HG03442 (cell line): Measurements from ENCODE around the gene TSPEAR.

ENCODE experiments used
- ATAC-seq: cut with Tn5 transposase; IDR thresholded peaks from one replicate; pipeline ENCODE4 v1.9.1; 2021; ENCODE audit warnings: mild to moderate bottlenecking, moderate library complexity; ENCODE audit not compliant: unreplicated experiment

TSPEAR gene

GRCh38 chr21:44711327-44712202 lies at the start of gene TSPEAR:
TSS of gene TSPEAR (minus strand) at chr21:44711572. CDS start at chr21:44711514, 58 bp downstream.
- no peak for ATAC-seq

- ATAC-seq, result no peak
Measured at GRCh38 chr21:44760376-44760775, 49.0 kb upstream of the TSPEAR start.

- no peak for ATAC-seq
Measured at GRCh38 chr21:44759628-44760285, 48.4 kb upstream of the TSPEAR start.

GRCh38 chr21:44758781-44759627 lies 47.6 kb upstream of the TSPEAR start:
- no peak for ATAC-seq

GRCh38 chr21:44758141-44758561 lies 46.8 kb upstream of the TSPEAR start:
- no peak for ATAC-seq

GRCh38 chr21:44757731-44758130 lies 46.4 kb upstream of the TSPEAR start:
- ATAC-seq, result no peak

- ATAC-seq, result no peak
Measured at GRCh38 chr21:44756423-44757185, 45.2 kb upstream of the TSPEAR start.

GRCh38 chr21:44755227-44755626 lies 43.9 kb upstream of the TSPEAR start:
- ATAC-seq, result no peak

GRCh38 chr21:44753357-44753756 lies 42.0 kb upstream of the TSPEAR start:
- no peak for ATAC-seq

GRCh38 chr21:44752671-44753235 lies 41.4 kb upstream of the TSPEAR start:
- ATAC-seq, result no peak

- ATAC-seq, result no peak
Measured at GRCh38 chr21:44751799-44752636, 40.6 kb upstream of the TSPEAR start.

- ATAC-seq, result no peak
Measured at GRCh38 chr21:44751186-44751798, 39.9 kb upstream of the TSPEAR start.

GRCh38 chr21:44750675-44751025 lies 39.3 kb upstream of the TSPEAR start:
- no peak for ATAC-seq

GRCh38 chr21:44749759-44750674 lies 38.6 kb upstream of the TSPEAR start:
- ATAC-seq, result no peak

- ATAC-seq, result no peak
Measured at GRCh38 chr21:44749116-44749758, 37.9 kb upstream of the TSPEAR start.

- ATAC-seq, result no peak
Measured at GRCh38 chr21:44748621-44749020, 37.2 kb upstream of the TSPEAR start.

- ATAC-seq, result no peak
Measured at GRCh38 chr21:44742418-44743153, 31.2 kb upstream of the TSPEAR start.
